RPMI7951 (cell line): Measurements from ENCODE around the gene IL2RG. TPM values are rescaled to one million over a fixed set of nuclear protein-coding genes. Genes with fewer than 3 reads are reported as not detected.

Source experiments
- DNase-seq: peaks from one replicate; pipeline ENCODE4 v3.0.0-alpha.2; 2012; ENCODE audit warnings: low read depth
- total RNA-seq: library from RNA; depleted of rRNA; stranded (reverse); fragments of >200 nt; shearing (Covaris generic); gene quantifications from 2 replicates; pipeline ENCODE4 v1.2.3, GENCODE V29; 2014

The IL2RG gene
- total RNA-seq, 1 experiment from 2014 or later, result not detected

DNA sequence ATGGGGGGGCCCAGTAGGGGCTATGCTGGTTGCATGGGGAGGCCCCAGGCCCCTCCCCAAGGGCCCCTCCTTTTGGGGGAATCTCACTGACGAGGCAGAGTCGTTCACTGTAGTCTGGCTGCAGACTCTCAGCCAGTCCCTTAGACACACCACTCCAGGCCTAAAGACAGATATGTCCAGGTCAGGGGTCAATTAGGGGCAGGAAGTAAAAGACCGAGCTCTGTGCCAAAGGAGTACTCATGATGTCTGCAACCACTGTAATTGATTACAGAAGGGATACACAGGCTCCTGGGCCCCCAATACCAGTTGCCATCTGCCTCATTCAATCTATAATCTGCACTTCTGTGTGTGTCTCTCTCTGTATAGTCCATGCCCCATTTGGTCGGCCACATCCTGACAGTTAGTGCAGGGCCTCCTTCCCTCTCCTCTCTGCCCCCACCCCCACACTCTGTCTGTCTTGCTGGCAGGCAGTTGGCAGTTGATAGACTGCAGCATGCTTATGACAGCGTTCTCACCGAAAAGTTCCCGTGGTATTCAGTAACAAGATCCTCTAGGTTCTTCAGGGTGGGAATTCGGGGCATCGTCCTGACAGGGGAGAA lies 3.5 kb downstream of the IL2RG start:
- no peak for DNase-seq

DNA sequence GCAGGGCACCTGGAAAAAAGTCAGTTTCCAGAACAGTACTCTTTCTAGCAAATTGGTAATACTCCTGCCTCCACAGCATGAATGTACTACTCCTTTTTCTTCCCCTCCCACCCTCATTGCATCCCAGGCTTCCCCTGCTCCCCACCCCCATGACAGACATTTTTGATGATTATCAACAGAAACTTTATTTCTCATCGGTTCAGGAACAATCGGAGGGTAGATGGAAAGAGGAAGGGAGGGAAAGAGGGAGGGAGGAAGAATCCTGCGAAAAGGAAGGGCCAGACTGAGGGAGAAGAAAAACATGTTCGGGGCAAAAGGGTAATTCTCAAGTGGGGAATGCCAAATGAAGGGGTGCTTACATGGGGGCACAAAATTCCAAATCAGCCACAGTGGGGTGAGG lies 4.1 kb downstream of the IL2RG start:
- DNase-seq, result no peak

DNA sequence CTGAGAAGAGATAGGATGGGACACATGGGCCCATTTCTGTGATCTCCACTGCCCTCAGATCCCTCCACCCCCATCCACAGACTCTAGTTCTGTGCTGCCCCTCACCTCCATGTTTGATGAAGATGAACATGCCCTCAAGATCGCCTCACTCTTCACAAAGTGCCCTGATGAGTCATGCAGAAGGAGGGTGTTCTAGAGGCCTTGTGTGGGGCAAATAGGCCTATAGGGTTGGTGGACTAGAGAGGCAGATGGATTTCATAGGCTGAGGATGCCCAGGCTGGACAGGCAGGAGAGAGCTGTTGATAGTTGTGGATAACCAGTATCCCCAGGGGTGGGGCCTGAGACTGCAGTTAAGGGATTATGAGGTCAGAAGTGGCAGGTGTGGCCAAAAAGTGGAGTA lies 5.0 kb downstream of the IL2RG start, which contains the start of gene CXorf65:
TSS of gene CXorf65 (minus strand) at position 314 of the 400 bp plus-strand sequence. CDS start at position 130, 184 bp downstream.
- DNase-seq, result peak; percentile 10

DNA sequence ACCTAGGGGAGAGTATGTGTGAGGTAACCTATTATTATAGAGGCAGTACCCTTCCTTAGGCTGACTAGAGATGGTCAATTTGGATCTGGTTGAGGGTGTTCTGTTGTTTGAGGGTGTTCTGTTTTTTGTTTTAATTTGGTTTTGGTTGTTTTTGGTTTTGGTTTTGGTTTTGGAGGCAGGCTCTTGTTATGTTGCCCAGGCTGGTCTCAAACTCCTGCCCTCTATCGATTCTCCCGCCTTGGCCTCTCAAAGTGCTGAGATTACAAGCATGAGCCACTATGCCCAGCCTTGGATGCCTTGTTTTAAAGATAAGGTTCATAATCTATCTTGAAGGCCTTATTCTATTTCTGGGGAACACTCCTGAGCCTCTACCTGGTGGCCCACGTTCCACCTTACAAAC lies 5.7 kb downstream of the IL2RG start:
- no peak for DNase-seq

DNA sequence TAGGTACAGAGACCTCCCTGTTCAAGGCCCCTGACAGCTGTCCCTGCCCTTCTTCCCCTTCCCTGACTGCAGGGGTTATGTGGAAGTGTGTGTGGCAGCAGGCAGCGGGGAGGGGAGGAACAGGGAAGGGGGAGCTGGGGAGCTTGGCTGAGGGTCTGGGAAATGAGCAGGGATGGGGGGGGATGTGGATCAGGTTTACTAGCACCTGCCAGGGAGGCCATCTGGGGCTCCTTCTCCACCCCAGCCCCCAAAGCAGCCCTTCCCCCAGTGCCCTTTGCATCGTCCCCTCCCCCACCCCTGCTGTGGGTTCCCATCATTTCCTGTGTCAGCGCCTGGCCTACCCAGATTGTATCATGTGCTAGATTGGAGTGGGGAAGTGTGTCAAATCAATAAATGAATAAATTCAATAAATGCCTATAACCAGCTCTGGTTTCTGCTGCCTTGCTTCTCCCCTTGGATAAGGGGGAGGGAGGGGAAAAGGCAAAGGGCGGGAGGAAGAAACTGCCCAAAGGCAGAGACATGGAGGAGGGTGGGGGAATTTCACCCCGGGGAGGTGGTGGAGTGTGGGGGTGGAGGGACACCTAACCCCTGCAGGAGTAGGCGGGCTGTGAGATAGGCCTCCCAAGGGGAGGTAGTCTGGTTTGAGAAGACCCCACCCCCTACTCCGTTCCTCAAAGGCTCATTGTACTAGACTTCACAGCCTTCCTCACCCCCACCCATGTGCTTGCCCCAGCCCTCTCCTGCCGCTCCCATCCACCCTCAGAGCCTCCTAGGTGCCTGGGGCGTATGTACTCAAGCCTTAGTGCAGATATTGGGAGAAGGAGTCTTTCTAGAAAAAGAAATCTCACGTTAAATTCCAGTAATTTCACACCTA lies 8.0 kb downstream of the IL2RG start:
- DNase-seq, result no peak

DNA sequence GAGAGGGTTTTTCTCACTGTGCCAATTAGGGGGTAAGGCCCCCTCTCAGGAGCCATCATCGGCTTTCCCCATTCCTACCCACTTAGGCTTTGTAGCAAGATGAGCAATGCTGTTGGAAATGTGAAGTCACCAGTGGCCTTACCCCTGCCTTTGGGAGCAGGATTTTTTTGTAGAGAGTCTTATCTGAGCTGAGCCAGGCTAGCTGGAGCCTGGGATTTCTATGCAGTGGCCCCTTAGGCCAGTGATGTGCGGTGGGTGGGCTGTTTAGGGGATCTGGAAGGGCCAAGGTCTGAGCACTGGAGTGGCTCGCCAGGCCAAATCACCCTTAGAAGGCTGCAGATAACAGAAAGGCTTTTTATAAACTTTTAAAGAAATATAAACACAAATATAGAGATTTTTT lies 9.1 kb downstream of the IL2RG start:
- no peak for DNase-seq

DNA sequence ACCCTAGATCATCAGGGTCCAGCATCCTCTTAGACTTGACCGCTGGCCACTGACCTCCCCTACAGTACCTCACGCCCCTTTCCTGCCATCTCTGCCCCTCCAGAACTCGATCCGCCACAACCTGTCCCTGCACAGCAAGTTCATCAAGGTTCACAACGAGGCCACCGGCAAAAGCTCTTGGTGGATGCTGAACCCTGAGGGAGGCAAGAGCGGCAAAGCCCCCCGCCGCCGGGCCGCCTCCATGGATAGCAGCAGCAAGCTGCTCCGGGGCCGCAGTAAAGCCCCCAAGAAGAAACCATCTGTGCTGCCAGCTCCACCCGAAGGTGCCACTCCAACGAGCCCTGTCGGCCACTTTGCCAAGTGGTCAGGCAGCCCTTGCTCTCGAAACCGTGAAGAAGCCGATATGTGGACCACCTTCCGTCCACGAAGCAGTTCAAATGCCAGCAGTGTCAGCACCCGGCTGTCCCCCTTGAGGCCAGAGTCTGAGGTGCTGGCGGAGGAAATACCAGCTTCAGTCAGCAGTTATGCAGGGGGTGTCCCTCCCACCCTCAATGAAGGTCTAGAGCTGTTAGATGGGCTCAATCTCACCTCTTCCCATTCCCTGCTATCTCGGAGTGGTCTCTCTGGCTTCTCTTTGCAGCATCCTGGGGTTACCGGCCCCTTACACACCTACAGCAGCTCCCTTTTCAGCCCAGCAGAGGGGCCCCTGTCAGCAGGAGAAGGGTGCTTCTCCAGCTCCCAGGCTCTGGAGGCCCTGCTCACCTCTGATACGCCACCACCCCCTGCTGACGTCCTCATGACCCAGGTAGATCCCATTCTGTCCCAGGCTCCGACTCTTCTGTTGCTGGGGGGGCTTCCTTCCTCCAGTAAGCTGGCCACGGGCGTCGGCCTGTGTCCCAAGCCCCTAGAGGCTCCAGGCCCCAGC lies 10.5 kb downstream of the IL2RG start:
- DNase-seq, result no peak

DNA sequence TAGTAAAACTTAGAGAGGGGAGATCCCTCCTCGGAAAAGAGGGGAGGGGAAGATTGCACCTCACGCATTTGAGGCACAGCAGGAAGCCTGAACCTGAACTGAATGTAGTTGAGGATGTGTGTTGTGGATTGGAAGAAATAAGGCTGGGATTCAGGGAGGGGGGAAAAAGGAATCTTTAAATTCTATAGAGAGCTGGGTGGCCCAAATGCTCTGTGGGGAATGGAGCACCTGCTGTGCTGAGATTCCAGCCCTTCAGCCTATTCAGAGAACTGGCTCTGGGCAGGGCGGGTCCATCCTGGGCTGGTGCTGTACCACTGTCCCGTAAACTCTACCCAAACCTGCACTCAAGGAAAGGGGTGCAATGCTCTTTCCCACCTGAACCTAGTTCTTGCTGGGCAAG lies 11.6 kb downstream of the IL2RG start:
- no peak for DNase-seq

DNA sequence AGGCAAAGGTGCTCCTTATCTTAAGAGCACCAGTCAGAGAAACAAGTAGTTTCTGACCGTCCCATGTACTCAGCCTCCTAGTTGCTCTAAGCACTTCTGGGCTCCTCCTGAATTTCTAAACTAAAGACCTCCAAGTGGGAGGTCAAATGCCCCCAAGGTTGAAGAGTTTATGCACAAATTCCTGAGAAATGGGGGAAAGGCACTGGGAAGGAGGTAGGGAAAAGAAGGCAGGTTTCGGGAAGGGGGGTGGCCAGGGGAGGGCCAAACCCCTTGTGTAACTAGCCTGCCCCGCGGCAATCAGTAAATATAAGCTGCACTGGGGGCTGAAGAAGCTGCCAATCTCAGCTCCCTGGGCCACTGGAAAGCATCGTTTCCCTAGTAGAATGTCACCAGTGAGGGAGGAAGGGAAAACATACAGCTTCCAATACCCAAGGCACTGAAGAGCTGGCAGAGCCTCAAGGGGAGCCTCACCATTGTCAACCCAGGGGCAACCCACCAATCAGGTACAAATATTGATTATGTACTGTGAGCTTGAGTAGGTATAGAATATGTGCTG lies 12.3 kb downstream of the IL2RG start:
- no peak for DNase-seq

DNA sequence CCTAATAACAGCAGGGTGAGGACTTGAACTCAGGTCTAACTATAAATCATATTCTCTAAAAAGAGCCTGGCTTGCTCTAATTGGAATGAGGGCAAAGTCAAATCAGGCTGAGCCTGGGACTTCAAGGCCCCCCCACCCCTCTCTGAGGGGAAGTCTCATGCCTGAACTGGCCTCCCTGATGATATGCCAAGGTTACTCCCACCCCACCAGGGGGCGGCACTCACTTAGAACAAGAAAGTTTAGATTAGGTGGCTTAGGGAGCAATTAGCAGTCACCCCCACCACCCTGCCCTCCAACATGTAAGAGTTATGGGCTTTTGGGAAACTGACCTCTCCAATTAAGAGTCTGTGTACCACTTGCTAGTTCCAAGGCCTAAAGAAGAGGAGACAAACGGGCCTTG lies 13.1 kb downstream of the IL2RG start:
- peak; percentile 52 for DNase-seq

DNA sequence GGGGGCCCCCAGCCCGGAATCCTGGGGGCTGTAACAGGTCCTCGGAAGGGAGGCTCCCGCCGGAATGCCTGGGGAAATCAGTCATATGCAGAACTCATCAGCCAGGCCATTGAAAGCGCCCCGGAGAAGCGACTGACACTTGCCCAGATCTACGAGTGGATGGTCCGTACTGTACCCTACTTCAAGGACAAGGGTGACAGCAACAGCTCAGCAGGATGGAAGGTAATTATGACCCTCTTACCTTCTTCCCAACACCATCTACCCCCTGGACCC lies 14.7 kb downstream of the IL2RG start:
- DNase-seq, result no peak

DNA sequence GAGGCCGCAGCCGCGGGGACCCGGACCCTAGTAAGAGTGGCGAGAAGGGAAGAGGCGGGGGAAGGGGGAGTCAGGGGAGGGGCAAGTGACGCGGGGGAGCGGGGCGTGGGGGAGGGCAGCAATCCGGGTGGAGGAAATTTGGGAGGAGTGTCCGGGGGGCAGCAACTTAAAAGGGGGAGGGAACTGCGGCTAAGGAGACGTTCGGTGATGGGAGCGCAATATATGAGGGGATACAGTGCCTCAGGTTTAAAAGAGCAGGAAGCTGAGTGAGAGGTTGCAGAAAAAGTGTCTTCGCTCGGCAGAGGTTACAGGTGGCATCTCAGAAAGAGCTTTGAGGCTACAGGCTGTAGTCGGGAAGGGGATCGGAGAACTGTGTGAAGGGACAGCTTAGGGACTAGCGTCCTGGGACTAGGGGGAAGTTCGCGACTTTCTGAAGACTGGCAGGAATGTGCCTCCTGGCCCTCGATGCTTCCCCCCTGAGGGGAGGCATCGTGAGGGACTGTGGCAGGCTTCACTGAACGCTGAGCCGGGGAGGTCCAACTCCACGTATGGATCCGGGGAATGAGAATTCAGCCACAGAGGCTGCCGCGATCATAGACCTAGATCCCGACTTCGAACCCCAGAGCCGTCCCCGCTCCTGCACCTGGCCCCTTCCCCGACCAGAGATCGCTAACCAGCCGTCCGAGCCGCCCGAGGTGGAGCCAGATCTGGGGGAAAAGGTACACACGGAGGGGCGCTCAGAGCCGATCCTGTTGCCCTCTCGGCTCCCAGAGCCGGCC lies 15.2 kb downstream of the IL2RG start:
- peak; percentile 58 for DNase-seq

DNA sequence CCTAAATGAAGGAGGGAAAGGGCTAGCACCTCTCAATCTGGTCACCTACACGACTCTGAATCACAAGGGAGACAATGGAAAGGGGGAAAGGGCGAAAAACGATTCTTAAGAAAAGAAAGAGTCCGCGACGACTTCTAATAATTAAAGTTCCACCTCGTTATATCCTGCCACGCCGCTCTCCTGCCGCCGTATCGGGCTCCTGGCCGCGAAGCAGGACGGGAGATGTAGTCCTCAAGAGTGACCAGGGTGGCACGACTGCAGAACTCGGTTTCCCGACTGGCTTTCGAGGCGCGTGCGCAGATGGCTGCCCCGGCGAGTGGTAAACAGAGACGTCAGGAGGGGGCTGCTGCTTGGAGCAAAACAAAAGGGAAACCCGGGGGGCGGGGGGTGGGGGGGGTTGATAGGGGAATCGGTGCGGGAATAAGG lies 15.8 kb downstream of the IL2RG start, which contains the start of gene FOXO4:
TSS of gene FOXO4 (plus strand) at position 297 of the 426 bp plus-strand sequence. CDS start 678 bp downstream, outside the sequence.
- peak; percentile 85 for DNase-seq

DNA sequence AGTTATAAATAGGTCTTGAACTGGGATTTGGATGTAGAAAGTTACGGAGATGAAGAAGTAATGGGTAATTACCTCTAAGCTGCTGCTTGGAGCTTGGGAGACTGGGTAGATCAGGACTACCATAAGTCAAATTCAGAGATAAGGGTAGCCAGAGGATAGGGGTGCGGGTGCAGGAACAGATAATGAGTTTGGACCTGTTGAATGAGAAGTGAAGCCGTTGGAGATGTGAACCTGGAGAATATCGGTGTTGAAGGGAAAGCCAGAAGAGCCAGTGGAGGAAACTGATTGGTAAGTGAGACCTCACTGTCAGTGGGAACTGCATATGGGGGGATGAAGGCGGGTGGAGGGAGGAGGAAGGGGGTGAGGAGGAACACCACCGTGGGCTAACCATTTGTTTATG lies 16.3 kb downstream of the IL2RG start:
- DNase-seq, result no peak

DNA sequence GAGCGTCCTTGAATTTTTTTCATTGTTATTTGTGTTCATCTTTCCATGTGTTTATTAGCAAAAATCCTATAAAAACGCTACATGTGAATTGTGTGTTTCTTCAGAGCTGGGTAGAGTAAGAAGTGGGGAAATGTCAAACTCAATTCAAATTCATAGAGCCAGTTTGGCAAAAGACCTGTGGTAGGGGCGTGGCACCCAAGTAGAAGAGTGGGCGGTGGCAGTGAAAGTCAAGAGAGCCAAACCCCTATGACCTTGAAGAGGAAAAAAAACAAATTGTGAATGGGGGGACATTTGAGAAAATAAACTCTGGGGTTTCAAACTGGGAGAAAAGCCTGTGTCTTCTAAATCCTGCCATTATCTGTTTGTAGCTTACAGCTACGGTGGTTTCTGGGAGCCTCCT lies 20.1 kb downstream of the IL2RG start:
- DNase-seq, result no peak

DNA sequence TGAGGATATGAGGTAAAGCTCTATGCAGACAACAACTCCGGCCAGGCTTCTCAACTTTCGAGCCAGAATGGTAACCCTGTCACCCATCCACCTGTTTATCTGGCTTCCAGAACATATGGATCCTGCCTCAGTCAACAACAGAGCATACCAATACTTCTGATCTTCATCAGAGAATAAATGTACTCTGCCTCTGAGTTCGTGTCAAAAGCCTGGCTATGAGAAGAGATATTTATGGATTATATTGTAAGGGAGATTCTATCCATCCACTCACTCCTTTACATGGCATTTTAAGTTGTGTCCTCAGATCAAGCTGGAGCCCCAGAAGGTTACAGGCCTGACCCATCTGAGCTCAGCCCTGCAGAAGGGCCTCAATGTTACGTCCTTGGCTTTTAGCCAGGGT lies 25.5 kb downstream of the IL2RG start:
- no peak for DNase-seq

DNA sequence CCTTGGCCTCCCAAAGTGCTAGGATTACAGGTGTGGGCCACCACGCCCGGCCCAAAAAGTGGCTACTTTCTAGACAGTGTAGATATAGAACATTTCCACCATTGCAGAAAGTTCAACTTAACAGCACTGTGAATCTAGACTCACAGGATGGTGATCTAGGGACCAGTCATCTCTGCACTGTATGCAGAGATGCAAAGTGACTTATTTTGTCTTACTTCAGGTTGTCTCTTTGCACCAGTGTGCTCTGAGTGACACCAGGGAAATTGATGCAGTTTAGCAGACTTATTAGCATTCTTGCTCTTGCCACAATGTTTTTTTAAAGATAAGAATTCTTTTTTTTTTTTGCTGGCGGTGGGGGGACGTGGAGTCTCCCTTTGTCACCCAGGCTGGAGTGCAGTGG lies 28.6 kb downstream of the IL2RG start:
- no peak for DNase-seq

DNA sequence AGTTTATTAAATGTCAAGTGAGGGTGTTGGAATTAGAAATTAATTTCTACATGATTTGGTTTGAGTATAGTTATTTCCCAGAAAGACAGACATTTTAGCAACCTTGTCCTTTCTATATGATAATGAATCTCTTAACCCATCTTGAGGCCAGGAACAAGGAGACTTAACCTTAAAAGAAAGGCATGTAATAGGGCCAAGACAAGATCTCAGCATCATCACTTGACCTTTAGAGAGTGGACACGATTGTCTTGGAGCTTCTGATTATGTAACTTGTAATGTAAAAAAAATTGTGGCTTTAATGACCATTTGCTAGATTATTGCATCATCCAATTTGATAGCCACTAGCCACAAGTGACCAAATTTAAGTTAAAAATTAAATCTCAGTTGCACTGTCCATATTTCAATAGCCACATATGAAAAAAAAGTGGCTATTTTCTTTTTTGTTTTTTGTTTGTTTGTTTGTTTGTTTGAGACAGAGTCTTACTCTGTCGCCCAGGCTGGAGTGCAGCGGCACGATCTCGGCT lies 29.2 kb downstream of the IL2RG start:
- DNase-seq, result no peak

DNA sequence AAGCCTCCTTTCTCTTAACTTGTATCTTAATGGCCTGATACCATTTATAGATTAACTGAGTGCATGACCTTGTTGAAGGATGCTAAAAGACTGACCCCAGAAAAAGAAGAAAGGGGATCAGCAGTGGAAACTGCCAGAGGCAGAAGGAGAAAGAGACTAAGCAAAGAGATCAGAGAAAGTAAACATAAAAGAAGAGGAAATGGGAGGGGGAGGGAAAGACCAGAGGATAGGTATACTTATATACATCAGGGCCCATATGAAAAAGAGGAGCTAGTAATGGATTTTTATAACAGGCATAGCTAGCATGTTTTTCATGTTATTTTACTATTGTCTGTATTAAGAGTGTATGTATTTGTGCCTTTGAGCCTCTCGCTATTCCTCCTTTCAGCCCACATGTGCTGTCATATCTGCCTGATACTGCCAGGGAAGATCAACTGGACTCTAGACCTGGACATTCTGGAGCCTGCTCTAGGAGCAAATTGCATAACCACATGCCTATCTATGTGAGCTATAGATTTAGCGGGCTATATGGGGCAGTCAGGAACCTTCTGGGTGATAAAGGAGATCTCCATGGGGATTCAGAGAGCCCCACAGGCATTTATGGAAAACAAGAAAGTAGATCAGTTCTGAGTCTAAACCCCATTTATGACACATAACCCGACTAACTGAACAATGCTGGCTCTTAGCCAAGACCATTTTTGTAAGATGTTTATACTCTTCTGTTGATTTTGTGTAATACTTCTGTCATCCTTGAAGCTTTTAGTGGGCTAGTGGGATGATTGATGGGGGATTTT lies 29.9 kb downstream of the IL2RG start:
- DNase-seq, result no peak

DNA sequence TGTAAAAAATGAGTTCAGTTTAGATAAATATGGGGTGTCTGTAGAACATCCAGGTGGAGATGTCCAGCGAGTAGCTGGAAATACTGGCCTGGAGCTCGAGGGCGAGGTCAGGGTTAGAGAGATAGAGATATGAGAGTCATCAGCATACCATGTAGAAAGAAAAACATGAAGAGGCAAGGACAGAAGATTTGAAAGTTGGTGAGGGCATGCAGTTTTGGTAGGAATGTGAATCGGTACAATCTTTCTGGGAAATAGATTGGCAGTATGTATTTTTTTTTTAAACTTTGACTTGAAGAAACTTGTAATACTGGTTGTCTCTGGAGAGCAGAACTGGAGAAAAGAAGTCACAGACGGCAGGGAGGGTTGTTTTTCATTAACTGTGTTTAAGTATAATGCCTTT lies 40.8 kb downstream of the IL2RG start:
- DNase-seq, result no peak
